Activated CD4-positive, alpha-beta T cell treated with anti-CD3 and anti-CD28 coated beads, Interleukin-2, amount 10 ng/mL, durations not matched to agents 7 days and 5 days (primary cell): Measurements from ENCODE around the gene SSX1. TPM values are rescaled to one million over a fixed set of nuclear protein-coding genes. Genes with fewer than 3 reads are reported as not detected.
"Not testable (repeated sequence)": the region's sequence is repeated elsewhere in the genome, so short reads cannot be mapped to it uniquely, and the experiment has no call there.

Experiments
- CTCF ChIA-PET: fragments of 350-600 bp; sonication (Branson Sonifier 250); formaldehyde crosslinking; loops from one replicate; lab custom pipeline; 2021; ENCODE audit warnings: antibody characterized with exemption; lab: Charles Lee
- POLR2A ChIA-PET: fragments of 350-600 bp; sonication (Branson Sonifier 250); formaldehyde crosslinking; loops from one replicate; lab custom pipeline; 2021; ENCODE audit warnings: antibody characterized with exemption; lab: Charles Lee
- DNase-seq: peaks from one replicate; pipeline ENCODE4 v3.0.0-alpha.2; 2020
- H3K27ac Mint-ChIP-seq: one replicate; pipeline ENCODE4 v1.8.0; 2021; ENCODE audit warnings: mild to moderate bottlenecking, moderate library complexity, mixed read lengths
- H3K27me3 Mint-ChIP-seq: one replicate; pipeline ENCODE4 v1.8.0; 2021; ENCODE audit warnings: mixed read lengths
- H3K36me3 Mint-ChIP-seq: one replicate; pipeline ENCODE4 v1.8.0; 2021; ENCODE audit warnings: low read depth, mixed read lengths
- H3K4me1 Mint-ChIP-seq: one replicate; pipeline ENCODE4 v1.8.0; 2021; ENCODE audit warnings: mixed read lengths
- H3K4me3 Mint-ChIP-seq: one replicate; pipeline ENCODE4 v1.8.0; 2021; ENCODE audit warnings: mild to moderate bottlenecking, moderate library complexity, mixed read lengths
- H3K9me3 Mint-ChIP-seq: one replicate; pipeline ENCODE4 v1.8.0; 2021; ENCODE audit warnings: mixed read lengths
- total RNA-seq, 2 experiments: library from RNA; stranded (reverse); gene quantifications; one replicate each; pipeline ENCODE4 v1.2.3, GENCODE V29; 2021

Gene SSX1
- not detected for total RNA-seq

DNA sequence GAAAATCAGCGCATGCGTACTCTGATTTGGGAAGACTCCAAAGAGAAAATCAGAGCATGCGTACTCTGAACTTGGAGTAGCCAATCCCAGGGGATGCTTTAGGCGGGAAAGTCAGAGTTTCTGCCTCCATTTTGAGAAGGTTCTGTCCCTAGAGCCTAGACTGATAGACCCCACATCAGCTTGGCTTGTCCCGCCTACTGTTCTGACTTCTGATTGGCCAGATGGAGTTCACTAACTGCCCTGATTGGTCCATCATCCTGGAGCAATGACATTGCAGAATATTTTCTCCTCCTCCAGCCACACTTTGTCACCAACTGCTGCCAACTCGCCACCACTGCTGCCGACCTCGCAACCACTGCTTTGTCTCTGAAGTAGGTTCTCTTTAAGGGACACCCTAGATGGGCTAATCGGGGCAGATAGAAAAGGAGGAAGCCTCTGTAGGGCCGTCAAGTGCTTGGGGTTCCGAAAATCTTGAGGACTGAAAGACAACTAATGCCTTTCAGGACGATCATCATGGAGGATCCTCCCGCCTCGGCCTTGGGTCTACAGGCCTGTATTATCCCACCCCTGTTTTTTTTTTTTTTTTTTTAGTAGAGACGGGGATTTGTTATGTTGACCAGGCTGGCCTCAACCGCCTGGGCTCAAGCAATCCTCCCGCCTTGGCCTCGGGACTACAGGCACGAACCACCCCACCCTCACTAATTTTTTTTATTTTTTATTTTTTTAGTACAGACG is at the start of gene SSX1:
Gene SSX1 (plus strand): TSS at position 331 of the 735 bp plus-strand sequence. CDS start 1,850 bp downstream, outside the sequence.
- CTCF ChIA-PET, POLR2A ChIA-PET: not testable (repeated sequence)

DNA sequence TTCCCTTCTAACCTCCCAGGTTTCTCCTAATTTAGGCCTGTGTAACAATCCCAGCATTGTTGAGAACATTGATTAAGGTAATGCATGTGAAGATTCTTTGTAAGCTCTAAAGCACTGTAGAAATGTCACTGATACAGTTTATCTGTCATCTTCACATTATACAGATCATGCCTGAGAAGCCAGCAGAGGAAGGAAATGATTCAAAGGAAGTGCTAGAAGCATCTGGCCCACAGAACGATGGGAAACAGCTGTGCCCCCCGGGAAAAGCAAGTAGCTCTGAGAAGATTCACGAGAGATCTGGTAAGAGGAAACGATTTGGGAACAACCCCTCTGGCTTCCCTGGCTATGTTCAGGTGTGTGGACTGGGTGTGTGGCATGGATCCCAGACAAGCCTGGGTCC is 40.9 kb upstream of the SSX1 start:
- H3K27ac Mint-ChIP-seq = not testable (repeated sequence)

More for the DNA sequence above, at the start of gene SSX1:
- H3K4me3 Mint-ChIP-seq, H3K36me3 Mint-ChIP-seq, H3K27me3 Mint-ChIP-seq, H3K27ac Mint-ChIP-seq, H3K4me1 Mint-ChIP-seq, DNase-seq, H3K9me3 Mint-ChIP-seq: not testable (repeated sequence)

GRCh38 chrX:48224196-48224595 is 31.0 kb upstream of the SSX1 start:
- H3K36me3 Mint-ChIP-seq, CTCF ChIA-PET, POLR2A ChIA-PET: not testable (repeated sequence)

More for the DNA sequence above, 40.9 kb upstream of the SSX1 start:
- POLR2A ChIA-PET, H3K9me3 Mint-ChIP-seq, H3K36me3 Mint-ChIP-seq, DNase-seq, H3K27me3 Mint-ChIP-seq, H3K4me1 Mint-ChIP-seq, CTCF ChIA-PET, H3K4me3 Mint-ChIP-seq: not testable (repeated sequence)

GRCh38 chrX:48252945-48253344 is 2.2 kb upstream of the SSX1 start:
- H3K36me3 Mint-ChIP-seq, H3K4me1 Mint-ChIP-seq, CTCF ChIA-PET, H3K27ac Mint-ChIP-seq, H3K27me3 Mint-ChIP-seq, DNase-seq, H3K9me3 Mint-ChIP-seq, H3K4me3 Mint-ChIP-seq, POLR2A ChIA-PET: not testable (repeated sequence)

More at GRCh38 chrX:48224196-48224595, 31.0 kb upstream of the SSX1 start:
- not testable (repeated sequence) for H3K27me3 Mint-ChIP-seq, H3K9me3 Mint-ChIP-seq, DNase-seq, H3K4me1 Mint-ChIP-seq, H3K4me3 Mint-ChIP-seq, H3K27ac Mint-ChIP-seq

GRCh38 chrX:48274365-48274764 is 19.2 kb downstream of the SSX1 start:
- H3K36me3 Mint-ChIP-seq, H3K27ac Mint-ChIP-seq, DNase-seq, H3K27me3 Mint-ChIP-seq, POLR2A ChIA-PET, H3K9me3 Mint-ChIP-seq, CTCF ChIA-PET, H3K4me3 Mint-ChIP-seq, H3K4me1 Mint-ChIP-seq: not testable (repeated sequence)

DNA sequence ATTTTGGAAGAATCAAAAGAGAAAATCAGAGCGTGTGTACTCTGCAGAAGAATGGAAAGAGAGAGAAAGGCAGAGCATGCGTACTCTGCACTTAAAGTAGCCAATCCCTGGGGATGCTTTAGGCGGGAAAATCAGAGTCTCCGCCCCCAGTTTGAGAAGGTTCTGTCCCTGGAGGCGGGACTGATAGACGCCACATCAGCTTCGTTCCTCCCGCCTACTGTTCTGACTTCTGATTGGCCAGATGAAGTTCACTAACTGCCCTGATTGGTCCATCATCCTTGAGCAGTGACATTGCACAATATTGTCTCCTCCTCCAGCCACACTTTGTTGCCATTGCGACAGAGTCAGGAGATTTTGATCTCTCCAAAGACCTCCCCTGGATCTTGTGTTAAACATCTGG is 23.8 kb downstream of the SSX1 start:
- POLR2A ChIA-PET = no interaction called here

GRCh38 chrX:48280729-48281128 is 25.5 kb downstream of the SSX1 start:
- H3K27ac Mint-ChIP-seq, H3K4me1 Mint-ChIP-seq, CTCF ChIA-PET, H3K27me3 Mint-ChIP-seq, H3K9me3 Mint-ChIP-seq, H3K4me3 Mint-ChIP-seq, POLR2A ChIA-PET, DNase-seq, H3K36me3 Mint-ChIP-seq: not testable (repeated sequence)

More for the DNA sequence above, 23.8 kb downstream of the SSX1 start:
- no peak overlapping the region for H3K27ac Mint-ChIP-seq
- DNase-seq = no peak
- H3K4me1 Mint-ChIP-seq = no peaks in the 10 kb centered on the region
- CTCF ChIA-PET = no interaction called here
- no peak overlapping the region for H3K4me3 Mint-ChIP-seq
- no peaks in the 10 kb centered on the region for H3K27me3 Mint-ChIP-seq
- no peaks in the 10 kb centered on the region for H3K9me3 Mint-ChIP-seq
- no peaks in the 10 kb centered on the region for H3K36me3 Mint-ChIP-seq

DNA sequence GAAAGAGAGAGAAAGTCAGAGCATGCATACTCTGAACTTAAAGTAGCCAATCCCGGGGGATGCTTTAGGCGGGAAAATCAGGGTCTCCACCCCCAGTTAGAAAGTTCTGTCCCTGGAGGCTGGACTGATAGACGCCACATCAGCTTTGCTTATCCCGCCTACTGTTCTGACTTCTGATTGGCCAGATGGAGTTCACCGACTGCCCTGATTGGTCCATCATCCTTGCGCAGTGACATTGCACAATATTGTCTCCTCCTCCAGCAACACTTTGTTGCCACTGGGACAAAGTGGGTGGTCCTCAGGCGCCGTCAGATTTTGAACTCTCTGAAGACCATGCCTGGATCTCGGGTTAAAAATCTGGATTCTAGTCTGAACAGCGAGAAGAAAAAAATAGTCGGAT is 51.0 kb downstream of the SSX1 start:
- peaks cover 5% of the 10 kb centered on the region for H3K27me3 Mint-ChIP-seq

GRCh38 chrX:48313996-48314395 is 58.8 kb downstream of the SSX1 start:
- H3K4me3 Mint-ChIP-seq, POLR2A ChIA-PET, H3K9me3 Mint-ChIP-seq, H3K36me3 Mint-ChIP-seq, DNase-seq, H3K27me3 Mint-ChIP-seq, CTCF ChIA-PET, H3K4me1 Mint-ChIP-seq, H3K27ac Mint-ChIP-seq: not testable (repeated sequence)

More for the DNA sequence above, 51.0 kb downstream of the SSX1 start:
- H3K27ac Mint-ChIP-seq = no peak overlapping the region
- H3K9me3 Mint-ChIP-seq = no peaks in the 10 kb centered on the region
- no peak for DNase-seq
- H3K4me3 Mint-ChIP-seq = no peak overlapping the region
- CTCF ChIA-PET = no interaction called here
- no peaks in the 10 kb centered on the region for H3K4me1 Mint-ChIP-seq
- no peaks in the 10 kb centered on the region for H3K36me3 Mint-ChIP-seq
- POLR2A ChIA-PET = no interaction called here

Other genes with a start within 250 kb of the SSX1 start
- under 1 TPM; 0.32 to 0.40 TPM for gene SPACA5, start 248.4 kb upstream of the SSX1 start, total RNA-seq
- gene ZNF630, start 183.8 kb upstream of the SSX1 start, total RNA-seq = under 1 TPM; 0.52 to 0.87 TPM
- gene SPACA5B, start 124.8 kb upstream of the SSX1 start, total RNA-seq = not detected
- gene SSX5, start 58.6 kb upstream of the SSX1 start, total RNA-seq = not detected
- not detected for gene SSX3, start 101.3 kb downstream of the SSX1 start, total RNA-seq
- gene SSX4, start 128.1 kb downstream of the SSX1 start, total RNA-seq = not detected
- gene SSX4B, start 156.6 kb downstream of the SSX1 start, total RNA-seq = not detected
- gene SLC38A5, start 214.9 kb downstream of the SSX1 start, total RNA-seq = 10 to 100 TPM; 78.3 to 78.9 TPM
- 10 to 100 TPM; 59.5 to 60.2 TPM for gene FTSJ1, start 220.8 kb downstream of the SSX1 start, total RNA-seq